Upper lobe of left lung (tissue), 6 donors: Measurements from ENCODE around the gene ZNF584. TPM values are rescaled to one million over a fixed set of nuclear protein-coding genes. Genes with fewer than 3 reads are reported as not detected.
A peak's percentile ranks its signal among the peaks of the same experiment; 100 is the strongest.

Experiments used
- ATAC-seq, 2 donors: fragments of 200-7000 bp; cut with Tn5 transposase; one replicate each; pipeline ENCODE4 v1.9.1; 2022; ENCODE audit warnings: mild to moderate bottlenecking in 2 of 2, moderate library complexity in 2 of 2; ENCODE audit not compliant: low FRiP score in 2 of 2
- DNase-seq, 2 donors: peaks; one replicate each; pipeline ENCODE4 v3.0.0-alpha.2; 2019 to 2020
- H3K27ac ChIP-seq, 4 donors: fragments of 200-600 bp; sonication (generic); one replicate each; pipeline ENCODE4 v1.5.1; 2016 to 2019
- H3K27me3 ChIP-seq, 4 donors: fragments of 200-600 bp; sonication (generic); one replicate each; pipeline ENCODE4 v1.5.1; 2017 to 2019
- H3K36me3 ChIP-seq, 4 donors: fragments of 200-600 bp; sonication (generic); one replicate each; pipeline ENCODE4 v1.5.1; 2016 to 2019
- H3K4me1 ChIP-seq, 4 donors: fragments of 200-600 bp; sonication (generic); one replicate each; pipeline ENCODE4 v1.5.1; 2018 to 2019
- H3K4me3 ChIP-seq, 4 donors: fragments of 200-600 bp; sonication (generic); one replicate each; pipeline ENCODE4 v1.5.1; 2017 to 2019; ENCODE audit warnings: mild to moderate bottlenecking in 2 of 4, moderate library complexity in 1 of 4
- H3K9me3 ChIP-seq, 4 donors: fragments of 200-600 bp; sonication (generic); one replicate each; pipeline ENCODE4 v1.5.1; 2018 to 2019
- CTCF ChIP-seq, 6 experiments: fragments of 450-650 bp in 4 of 6; fragments of 200-600 bp in 2 of 6; sonication (generic) in 2 of 6; IDR thresholded peaks; one replicate each; pipeline ENCODE4 v1.5.1; 2016 to 2019; ENCODE audit warnings: antibody characterized with exemption in 6 of 6
- EP300 ChIP-seq, 4 donors: sonication (generic); formaldehyde crosslinking; IDR thresholded peaks; one replicate each; pipeline ENCODE4 v1.5.1; 2017; ENCODE audit warnings: antibody characterized with exemption in 4 of 4, control low read depth in 2 of 4
- POLR2A ChIP-seq, 4 donors: fragments of 450-650 bp; IDR thresholded peaks; one replicate each; pipeline ENCODE4 v1.5.1; 2016 to 2017; ENCODE audit warnings: antibody characterized with exemption in 4 of 4, mild to moderate bottlenecking in 2 of 4
- POLR2AphosphoS5 ChIP-seq, 2 donors: sonication (generic); formaldehyde crosslinking; IDR thresholded peaks; one replicate each; pipeline ENCODE4 v1.5.1; 2017; ENCODE audit warnings: antibody characterized with exemption in 2 of 2
- WGBS, 2 donors: methylation state at CpG; one replicate each; pipeline ENCODE4 v1.1.5; 2017 to 2018; 5-methylcytosine and 5-hydroxymethylcytosine counted together
- small RNA-seq, 4 donors: library from RNA; depleted of rRNA; stranded (forward); fragments of <200 nt; gene quantifications; one replicate each; pipeline ENCODE3, GENCODE V24; 2016
- total RNA-seq, 6 donors: library from RNA; depleted of rRNA in 4 of 6; stranded (reverse); fragments of >200 nt in 4 of 6; gene quantifications; one replicate each; pipeline versions ENCODE4 v1.1.0 to v1.2.1, GENCODE V29; 2016 to 2021
- donor health status: DM: no; HTN: no; CAD: no; lungs with moderate emphysema.
- donor health status: DM: no; HTN: yes; CAD: no; lungs with severe emphysema.

The ZNF584 gene
- total RNA-seq, 6 donors from 2014 or later = 7.4 to 31.0 (median 13.1) TPM

DNA sequence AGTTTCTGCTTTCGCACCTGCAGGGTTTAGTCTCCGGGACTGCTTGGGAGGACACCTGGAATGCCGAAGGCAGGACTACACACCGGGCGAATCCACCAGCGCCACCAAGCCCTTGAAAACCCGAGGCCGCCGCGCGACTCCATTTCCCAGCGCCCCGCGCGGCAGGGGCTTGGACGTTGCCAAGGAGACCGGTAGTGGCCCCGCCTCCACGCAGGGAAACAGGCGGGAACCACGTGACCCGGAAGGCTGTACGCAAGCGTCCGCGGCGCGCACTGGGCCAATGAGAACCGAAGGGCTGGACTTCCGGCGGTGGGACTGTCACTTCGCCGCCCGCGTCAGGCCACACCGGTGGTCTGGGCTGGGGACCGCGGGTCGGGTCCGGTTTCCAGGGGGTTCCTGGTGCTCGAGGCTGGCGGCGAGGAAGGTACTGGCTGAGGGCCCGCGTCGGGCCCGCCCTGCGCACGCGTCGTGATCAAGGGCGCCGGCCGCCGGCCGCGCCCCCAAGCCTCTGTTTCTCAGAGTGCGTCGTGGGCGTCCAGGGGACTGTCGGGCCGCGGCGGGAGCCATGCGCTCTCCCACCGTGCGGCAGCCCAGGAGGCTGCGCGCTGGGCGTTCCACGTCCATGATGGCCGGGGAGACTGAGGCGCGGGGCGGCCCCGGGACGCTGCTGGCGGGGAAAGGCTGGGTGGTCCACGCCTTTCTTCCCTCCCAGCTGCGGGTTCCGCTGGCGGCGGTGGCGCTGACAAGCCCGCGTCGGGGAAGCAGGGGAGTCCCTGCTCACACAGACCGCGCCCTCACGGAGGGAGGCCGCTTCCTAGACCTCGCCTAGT lies 58.5 kb downstream of the ZNF584 start, which contains the start of gene ZNF324:
ZNF324 (plus strand) TSS at position 321 of the 830 bp plus-strand sequence. CDS start 2,106 bp downstream, outside the sequence.
- WGBS, 2 donors = 1 to 2% methylated on average over 8 to 15 of the region's 92 CpGs
- H3K4me1 ChIP-seq = peaks cover 8 to 21% (median 12%) of the 10 kb centered on the region in 4 donors
- DNase-seq = peak; percentile 98 to 99

More for the DNA sequence above, 58.5 kb downstream of the ZNF584 start, which contains the start of gene ZNF324:
- Histone ChIP-seq H3K4me3 (peak within 1 kb of the TSS; percentile 96 to 100 (median 99)), H3K9me3 (no peaks in the 10 kb centered on the region), H3K36me3 (peaks cover under 1 to 31% (median 20%) of the 10 kb centered on the region in 4 donors), H3K27me3 (no peaks in the 10 kb centered on the region), H3K27ac (peak within 1 kb of the TSS; percentile 81 to 88 (median 82))
- peak in 3 of 4 donors; percentile 40 to 76 (median 59) for TF ChIP-seq POLR2A (IDR thresholded peaks at IDR 0.05)
- TF ChIP-seq POLR2AphosphoS5 (IDR thresholded peaks at IDR 0.05) = peak; percentile 63 to 81
- no peak for TF ChIP-seq EP300 (IDR thresholded peaks at IDR 0.05)
- TF ChIP-seq CTCF (IDR thresholded peaks at IDR 0.05) = peak in 2 of 6 experiments; percentile 7 to 20
- peak; percentile 97 to 99 for ATAC-seq

Small RNAs within 50 kb of the gene (small RNA-seq; reads per million reads assigned to genes)
- gene MIR4754 = 0 reads per million in 4 donors
- gene RNA5SP473 = 0 to 1.2 (median 0) reads per million in 4 donors

Other genes starting within 250 kb of the ZNF584 start
- gene ZNF274, start 225.6 kb upstream of the ZNF584 start, total RNA-seq = 10 to 100 TPM; 19.0 to 63.9 (median 26.4) TPM
- 10 to 100 TPM; 12.8 to 36.7 (median 20.8) TPM for gene ZNF544, start 179.7 kb upstream of the ZNF584 start, total RNA-seq
- 10 to 100 TPM in 1 of 6 donors, 1 to 10 TPM in 5; 4.5 to 13.6 (median 7.1) TPM for gene ZNF8, start 129.7 kb upstream of the ZNF584 start, total RNA-seq
- 10 to 100 TPM; 24.3 to 50.5 (median 37.0) TPM for gene ERVK3-1, start 103.3 kb upstream of the ZNF584 start, total RNA-seq
- 1 to 10 TPM; 1.8 to 6.3 (median 3.7) TPM for gene ZSCAN22, start 81.7 kb upstream of the ZNF584 start, total RNA-seq
- gene A1BG, start 55.2 kb upstream of the ZNF584 start, total RNA-seq = 10 to 100 TPM in 5 of 6 donors, 1 to 10 TPM in 1; 8.4 to 26.6 (median 16.4) TPM
- 10 to 100 TPM in 1 of 6 donors, 1 to 10 TPM in 5; 1.5 to 15.7 (median 4.0) TPM for gene ZNF497, start 45.9 kb upstream of the ZNF584 start, total RNA-seq
- 1 to 10 TPM; 1.8 to 9.4 (median 3.7) TPM for gene ZNF837, start 27.6 kb upstream of the ZNF584 start, total RNA-seq
- gene RPS5, start 21.4 kb upstream of the ZNF584 start, total RNA-seq = 1,000 to 10,000 TPM in 1 of 6 donors, 100 to 1,000 TPM in 5; 291 to 1,408 (median 829) TPM
- 1 to 10 TPM in 2 of 6 donors, under 1 TPM in 1, not detected in 3; 0.27 to 5.2 (median 2.0) TPM for gene RNF225, start 13.0 kb upstream of the ZNF584 start, total RNA-seq
- gene ZNF132, start 31.5 kb downstream of the ZNF584 start, total RNA-seq = 10 to 100 TPM in 1 of 6 donors, 1 to 10 TPM in 5; 3.5 to 18.9 (median 5.0) TPM
- 10 to 100 TPM in 3 of 6 donors, 1 to 10 TPM in 3; 6.9 to 18.9 (median 9.8) TPM for gene ZNF324B, start 43.0 kb downstream of the ZNF584 start, total RNA-seq
- 10 to 100 TPM; 10.8 to 39.8 (median 18.0) TPM for gene ZNF324, start 58.4 kb downstream of the ZNF584 start, total RNA-seq
- 10 to 100 TPM; 10.1 to 30.4 (median 14.4) TPM for gene ZNF446, start 67.7 kb downstream of the ZNF584 start, total RNA-seq
- gene SLC27A5, start 103.3 kb downstream of the ZNF584 start, total RNA-seq = 10 to 100 TPM in 1 of 6 donors, 1 to 10 TPM in 5; 1.6 to 12.2 (median 6.9) TPM
- 10 to 100 TPM; 11.9 to 19.7 (median 15.0) TPM for gene ZBTB45, start 111.2 kb downstream of the ZNF584 start, total RNA-seq
- 100 to 1,000 TPM; 197 to 283 (median 213) TPM for gene TRIM28, start 135.4 kb downstream of the ZNF584 start, total RNA-seq
- gene CHMP2A, start 146.5 kb downstream of the ZNF584 start, total RNA-seq = 100 to 1,000 TPM in 5 of 6 donors, 10 to 100 TPM in 1; 75.4 to 162 (median 123) TPM
- 10 to 100 TPM; 33.0 to 53.9 (median 41.6) TPM for gene UBE2M, start 150.0 kb downstream of the ZNF584 start, total RNA-seq
- gene MZF1, start 164.7 kb downstream of the ZNF584 start, total RNA-seq = 100 to 1,000 TPM in 1 of 6 donors, 10 to 100 TPM in 5; 34.8 to 162 (median 45.5) TPM